Stimulated activated CD4-positive, alpha-beta T cell treated with anti-CD3 and anti-CD28 coated beads, Interleukin-1b, Interleukin-23, amount 100 ng/mL, for 24 hours (primary cell): ENCODE data around the gene ZNF532.
"Not testable (repeated sequence)": the region's sequence is repeated elsewhere in the genome, so short reads cannot be mapped to it uniquely, and the experiment has no call there.

Experiments
- DNase-seq, 4 experiments: peaks; one replicate each; pipeline ENCODE4 v3.0.0-alpha.2; 2020; ENCODE audit warnings: low read depth in 4 of 4, low spot score in 1 of 4

The ZNF532 gene

GRCh38 chr18:58850786-58851469, 13.7 kb upstream of the ZNF532 start:
- no peak for DNase-seq

GRCh38 chr18:58851856-58852255, 12.8 kb upstream of the ZNF532 start:
- no peak for DNase-seq

- DNase-seq = no peak
Measured at GRCh38 chr18:58852629-58853028, 12.0 kb upstream of the ZNF532 start.

DNA sequence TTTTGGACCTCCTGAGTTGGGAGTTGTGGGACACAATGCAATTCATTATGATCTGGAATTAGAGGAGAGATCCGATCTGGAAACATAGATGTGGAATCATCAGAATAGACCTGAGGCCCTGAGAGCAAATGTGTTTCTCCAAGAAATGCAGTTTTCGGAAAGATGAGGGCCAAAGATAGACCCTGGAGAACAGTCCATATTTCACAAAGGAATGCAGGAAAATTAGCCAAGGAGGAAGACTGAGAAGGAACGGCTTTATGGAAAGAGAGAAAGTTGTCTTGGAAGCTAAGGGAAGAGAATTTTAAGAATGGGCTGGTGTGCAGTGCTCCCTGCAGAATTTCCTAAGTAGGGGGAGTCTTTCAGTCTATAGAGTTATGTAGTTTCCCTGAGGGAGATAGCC, 11.1 kb upstream of the ZNF532 start:
- no peak for DNase-seq

- not testable (repeated sequence) for DNase-seq
Measured at GRCh38 chr18:58855521-58855920, 9.2 kb upstream of the ZNF532 start.

GRCh38 chr18:58856881-58857280, 7.8 kb upstream of the ZNF532 start:
- no peak for DNase-seq

DNA sequence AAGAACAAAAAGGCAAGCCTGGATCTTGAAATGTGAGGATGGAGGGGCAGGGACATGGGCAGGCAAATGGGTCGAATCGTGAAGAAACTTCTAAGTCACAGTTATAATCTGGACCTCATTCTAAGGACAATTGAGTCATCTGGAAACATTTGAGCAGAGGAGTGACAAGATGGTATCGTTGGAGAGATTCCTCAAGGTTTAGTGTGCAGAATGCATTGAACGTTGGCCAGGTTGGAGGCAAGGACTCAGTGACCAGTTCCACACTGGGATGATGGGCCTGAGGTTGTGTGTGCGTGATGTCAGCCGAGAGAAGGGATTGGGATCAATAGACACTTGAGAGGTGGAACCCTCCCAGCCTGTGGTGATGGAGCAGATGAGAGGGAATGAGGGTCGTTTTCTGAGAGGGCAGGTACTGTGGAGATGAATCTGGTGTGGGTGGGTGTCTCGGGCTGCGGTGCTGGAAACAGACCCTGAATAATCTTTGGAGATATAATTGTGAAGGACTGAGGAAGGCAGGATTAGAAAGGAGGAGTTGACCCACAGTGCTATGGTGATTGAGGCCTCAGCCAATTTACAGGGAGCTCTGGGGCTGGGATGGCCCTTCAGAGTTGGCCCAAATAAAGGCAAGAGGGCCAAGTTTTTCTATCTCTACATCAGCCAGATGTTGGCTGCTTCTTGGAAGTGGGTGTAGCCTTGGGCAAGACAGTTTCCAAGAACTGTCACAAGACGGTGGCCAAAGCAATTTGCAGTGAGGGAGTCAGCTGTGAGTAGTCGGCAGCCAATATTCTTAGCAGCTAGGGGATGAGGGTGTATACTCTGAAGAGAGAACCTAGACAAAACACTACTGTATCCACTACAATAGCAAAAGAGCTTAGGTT, 5.8 kb upstream of the ZNF532 start:
- DNase-seq = no peak

DNA sequence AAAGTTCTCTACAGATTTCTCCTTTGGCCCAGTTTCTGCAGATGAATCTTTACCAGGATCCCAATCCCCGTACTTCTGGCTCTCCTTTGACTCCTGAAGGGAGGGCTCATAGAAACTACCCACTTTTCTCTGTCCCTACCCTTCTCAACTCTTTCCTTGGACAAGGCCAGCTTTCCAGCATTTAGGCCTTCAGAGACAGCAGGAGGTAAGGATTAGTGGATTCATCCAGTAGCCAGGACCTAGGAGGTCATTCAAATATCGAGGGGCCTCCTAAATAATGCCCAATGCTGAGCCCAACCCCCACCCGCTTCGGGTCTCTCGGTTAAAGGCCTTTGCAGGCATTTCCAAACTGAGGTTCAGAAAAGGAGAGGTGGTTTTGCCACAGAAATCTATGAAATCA, 4.8 kb upstream of the ZNF532 start:
- DNase-seq = no peak

DNA sequence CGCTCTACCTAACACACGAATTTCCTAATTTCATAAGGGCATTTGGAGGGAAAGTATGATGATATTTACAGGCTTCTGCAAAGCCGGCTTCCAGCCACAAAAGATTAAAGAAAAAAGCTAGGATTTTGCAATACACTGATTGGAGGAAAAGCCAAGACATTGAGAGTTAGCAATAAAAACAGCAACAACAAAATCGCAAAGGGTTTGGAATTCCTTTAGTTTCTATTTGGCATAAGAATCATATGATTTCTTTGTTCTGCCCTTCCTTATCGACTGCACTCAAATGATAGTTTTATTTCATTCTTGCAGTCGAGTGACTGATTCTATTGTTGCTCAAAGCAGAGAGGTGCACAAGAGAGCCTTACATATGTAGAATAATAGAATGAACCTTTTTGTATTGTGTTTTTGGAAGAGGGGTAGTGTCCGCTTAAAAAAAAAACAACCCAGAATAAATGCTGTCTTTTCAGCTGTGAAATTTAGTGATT, 3.9 kb upstream of the ZNF532 start:
- DNase-seq = no peak

DNA sequence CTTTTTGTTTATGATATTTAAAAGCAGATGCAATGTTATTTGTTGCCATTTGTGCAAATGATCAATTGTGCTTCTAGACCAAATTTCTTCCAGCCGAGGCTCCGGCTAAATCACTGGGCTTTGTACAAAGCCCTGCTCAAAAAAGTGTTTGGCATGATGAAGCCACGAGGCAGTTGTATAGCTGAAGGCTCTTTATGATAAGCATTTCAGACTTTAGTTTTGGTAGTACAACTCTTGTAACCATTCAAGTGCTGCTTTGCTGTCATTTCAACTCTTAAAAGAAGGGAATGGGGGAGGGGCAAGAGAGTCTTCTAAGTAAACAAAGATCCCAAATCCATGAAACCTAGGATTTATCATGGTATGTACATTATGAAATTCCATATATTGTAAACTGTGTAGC, 3.3 kb upstream of the ZNF532 start:
- DNase-seq = no peak

DNA sequence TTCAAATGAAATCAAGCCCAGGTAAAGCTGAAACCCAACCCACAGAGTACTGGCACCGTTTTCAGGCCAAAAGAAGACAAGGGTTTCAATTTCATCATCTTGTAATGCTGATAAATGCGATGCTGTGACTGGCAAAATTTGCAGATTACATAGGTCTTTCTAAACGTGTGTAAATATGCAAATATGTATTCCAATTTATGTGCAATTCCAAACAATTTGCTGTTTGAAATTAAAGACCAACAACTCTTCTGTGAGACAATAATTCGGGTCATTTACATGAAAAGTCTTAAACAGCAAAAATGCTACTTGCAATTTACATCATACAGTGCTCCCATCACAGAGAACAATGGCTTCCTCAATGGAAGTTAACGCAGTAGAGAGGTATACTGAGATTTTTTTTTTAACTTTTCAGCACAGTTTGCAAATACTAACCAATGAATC, 2.8 kb upstream of the ZNF532 start:
- no peak for DNase-seq

- no peak for DNase-seq
Measured at GRCh38 chr18:58862356-58862755, 2.3 kb upstream of the ZNF532 start.

GRCh38 chr18:58862851-58863538, 1.7 kb upstream of the ZNF532 start:
- no peak for DNase-seq

- DNase-seq = peak in 3 of 4 experiments; percentile 14 to 16 (median 15)
Measured at GRCh38 chr18:58863539-58864145, 1.0 kb upstream of the ZNF532 start.

- DNase-seq = no peak
Measured at GRCh38 chr18:58865033-58865590, 435 bp downstream of the ZNF532 start.

GRCh38 chr18:58865701-58866065, 1.0 kb downstream of the ZNF532 start:
- DNase-seq = no peak

- no peak for DNase-seq
Measured at GRCh38 chr18:58866066-58866772, 1.5 kb downstream of the ZNF532 start.

GRCh38 chr18:58866773-58867150, 2.1 kb downstream of the ZNF532 start:
- DNase-seq = no peak

DNA sequence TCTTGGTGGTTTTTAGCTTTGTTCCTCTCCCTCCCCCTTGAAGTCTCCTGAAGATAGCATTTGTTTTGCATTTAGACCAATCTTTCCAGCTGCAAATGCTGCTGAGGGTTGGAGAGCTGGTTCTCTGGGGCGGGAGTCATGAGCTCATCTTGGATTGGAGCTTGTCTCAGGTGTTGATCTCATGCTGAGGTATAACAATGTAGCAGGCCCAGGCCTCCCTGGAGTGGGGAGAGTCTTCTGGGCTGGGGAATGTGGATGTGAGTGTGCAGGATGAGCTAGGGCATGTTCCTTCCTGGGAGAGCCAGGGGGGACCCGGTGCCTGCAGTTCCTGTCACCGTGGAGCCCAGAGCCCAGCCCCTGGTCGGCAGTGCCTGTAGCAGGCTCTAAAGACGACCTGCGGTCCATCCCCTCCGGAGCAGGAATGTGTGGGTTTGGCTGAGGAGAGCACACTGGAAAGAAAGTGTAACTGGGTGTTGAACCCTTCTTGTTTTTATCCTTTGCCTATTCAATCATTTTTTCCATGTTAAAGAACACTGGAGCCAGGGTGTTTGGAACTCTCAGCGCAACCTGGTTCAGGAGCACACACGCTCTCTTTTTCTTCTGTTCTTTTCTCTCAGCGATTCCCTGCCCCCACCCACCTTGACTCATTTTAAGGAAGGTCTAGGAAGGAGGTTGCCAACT, 2.7 kb downstream of the ZNF532 start:
- DNase-seq = no peak

DNA sequence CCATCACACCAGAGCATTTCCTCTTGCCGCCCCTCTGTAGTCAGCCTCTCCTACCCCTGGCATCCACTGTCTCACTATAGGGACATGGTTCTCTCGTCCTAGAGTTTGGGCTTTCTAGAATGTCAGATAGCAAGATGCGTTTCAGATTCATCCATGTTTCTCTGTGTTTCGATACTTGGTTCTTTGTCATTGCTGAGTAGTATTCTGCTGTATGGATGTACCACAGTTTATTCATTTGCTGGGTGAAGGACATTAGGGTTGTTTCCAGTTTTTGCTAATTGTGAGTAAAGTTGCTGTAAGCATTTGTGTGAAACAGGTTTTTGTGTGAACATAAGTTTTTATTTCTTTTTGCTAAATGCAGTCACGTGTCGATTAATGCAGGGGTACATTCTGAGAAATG, 3.8 kb downstream of the ZNF532 start:
- DNase-seq = no peak
